ENCODE results near the gene ERI3.

The ERI3 gene

GRCh38 chr1:44334968-44335367 is 20.1 kb downstream of the ERI3 start:
- TF ChIP-seq, protein P1, sequence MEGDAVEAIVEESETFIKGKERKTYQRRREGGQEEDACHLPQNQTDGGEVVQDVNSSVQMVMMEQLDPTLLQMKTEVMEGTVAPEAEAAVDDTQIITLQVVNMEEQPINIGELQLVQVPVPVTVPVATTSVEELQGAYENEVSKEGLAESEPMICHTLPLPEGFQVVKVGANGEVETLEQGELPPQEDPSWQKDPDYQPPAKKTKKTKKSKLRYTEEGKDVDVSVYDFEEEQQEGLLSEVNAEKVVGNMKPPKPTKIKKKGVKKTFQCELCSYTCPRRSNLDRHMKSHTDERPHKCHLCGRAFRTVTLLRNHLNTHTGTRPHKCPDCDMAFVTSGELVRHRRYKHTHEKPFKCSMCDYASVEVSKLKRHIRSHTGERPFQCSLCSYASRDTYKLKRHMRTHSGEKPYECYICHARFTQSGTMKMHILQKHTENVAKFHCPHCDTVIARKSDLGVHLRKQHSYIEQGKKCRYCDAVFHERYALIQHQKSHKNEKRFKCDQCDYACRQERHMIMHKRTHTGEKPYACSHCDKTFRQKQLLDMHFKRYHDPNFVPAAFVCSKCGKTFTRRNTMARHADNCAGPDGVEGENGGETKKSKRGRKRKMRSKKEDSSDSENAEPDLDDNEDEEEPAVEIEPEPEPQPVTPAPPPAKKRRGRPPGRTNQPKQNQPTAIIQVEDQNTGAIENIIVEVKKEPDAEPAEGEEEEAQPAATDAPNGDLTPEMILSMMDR (IDR thresholded peaks at IDR 0.05; ENCODE audit: extremely low read depth, missing control alignments) = no peak
- no peak for DNase-seq (ENCODE audit: low spot score)

- DNase-seq (ENCODE audit: low spot score) = no peak
- TF ChIP-seq, protein P1 (IDR thresholded peaks at IDR 0.05; ENCODE audit: extremely low read depth, missing control alignments) = no peak
Measured at GRCh38 chr1:44333376-44333775, 21.7 kb downstream of the ERI3 start.

DNA sequence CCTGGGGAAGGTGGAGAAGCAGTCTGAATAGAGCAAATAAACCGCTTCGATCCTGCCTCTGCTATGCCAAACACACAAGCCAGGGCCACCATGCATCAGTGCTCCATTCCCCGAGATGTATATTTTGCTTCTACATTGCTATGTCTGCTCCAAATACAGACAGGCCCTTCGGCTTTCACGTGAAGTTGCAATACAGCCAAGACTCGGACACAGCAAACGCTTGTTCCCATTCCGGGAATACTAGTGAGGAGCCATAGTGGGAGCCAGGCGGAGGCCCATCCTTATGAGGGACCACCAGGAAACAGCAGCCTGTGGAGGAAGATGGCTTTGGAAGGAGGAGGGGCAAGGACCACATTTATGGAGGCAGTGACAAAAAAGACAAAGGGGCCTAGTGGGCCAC is 22.6 kb downstream of the ERI3 start:
- DNase-seq (ENCODE audit: low spot score) = no peak
- TF ChIP-seq, protein P1 (IDR thresholded peaks at IDR 0.05; ENCODE audit: extremely low read depth, missing control alignments) = no peak

GRCh38 chr1:44330935-44331334 is 24.1 kb downstream of the ERI3 start:
- TF ChIP-seq, protein P1 (IDR thresholded peaks at IDR 0.05; ENCODE audit: extremely low read depth, missing control alignments) = no peak
- no peak for DNase-seq (ENCODE audit: low spot score)

DNA sequence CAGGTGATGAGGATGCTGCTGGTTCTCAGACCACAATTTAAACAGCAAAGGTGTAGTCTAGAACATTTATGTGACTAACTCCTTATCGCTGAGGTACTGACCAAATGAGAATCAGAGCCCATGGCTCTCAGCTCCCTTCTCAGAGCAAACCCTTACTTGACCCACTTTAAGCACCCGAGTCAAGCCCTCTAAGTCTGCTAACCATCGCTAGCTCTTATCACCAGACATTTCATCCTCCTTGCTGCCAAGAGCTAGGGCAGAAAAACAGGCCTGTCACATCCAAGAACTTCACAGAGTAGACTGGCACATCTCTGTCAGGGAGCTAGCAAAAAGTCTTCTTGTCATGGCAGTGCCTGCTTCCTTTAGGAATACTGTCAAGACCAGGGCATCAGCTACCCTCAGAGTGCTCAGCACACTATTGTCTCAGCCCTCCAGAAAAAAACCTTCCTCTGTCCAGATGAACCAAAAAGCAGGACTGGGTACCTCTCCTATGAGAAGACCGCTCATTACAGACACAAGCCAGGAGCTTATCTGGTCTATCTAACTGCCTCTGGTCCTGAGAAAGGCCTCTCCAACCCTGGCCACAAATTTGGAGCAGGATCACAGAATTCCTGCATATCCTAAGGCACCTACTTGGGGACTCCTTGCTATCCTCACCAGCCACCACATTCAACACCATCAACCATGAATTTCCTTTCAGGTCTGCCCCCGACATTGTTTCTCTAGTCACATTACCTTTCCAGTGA is 26.2 kb downstream of the ERI3 start:
- DNase-seq (ENCODE audit: low spot score) = no peak
- TF ChIP-seq, protein P1 (IDR thresholded peaks at IDR 0.05; ENCODE audit: extremely low read depth, missing control alignments) = no peak

GRCh38 chr1:44327679-44328491 is 27.2 kb downstream of the ERI3 start:
- no peak for DNase-seq (ENCODE audit: low spot score)
- TF ChIP-seq, protein P1 (IDR thresholded peaks at IDR 0.05; ENCODE audit: extremely low read depth, missing control alignments) = no peak

GRCh38 chr1:44326821-44327465 is 28.1 kb downstream of the ERI3 start:
- TF ChIP-seq, protein P1 (IDR thresholded peaks at IDR 0.05; ENCODE audit: extremely low read depth, missing control alignments) = no peak

More at GRCh38 chr1:44326821-44327465, 28.1 kb downstream of the ERI3 start:
- no peak for DNase-seq (ENCODE audit: low spot score)
